Psoas muscle (tissue), 8 donors: Measurements from ENCODE around the gene UGT1A6. TPM values are rescaled to one million over a fixed set of nuclear protein-coding genes. Genes with fewer than 3 reads are reported as not detected.

ENCODE experiments used
- ATAC-seq, 4 donors: fragments of 200-7000 bp; cut with Tn5 transposase; one replicate each; pipeline ENCODE4 v1.9.1; 2020; ENCODE audit warnings: moderate library complexity in 3 of 4, mild to moderate bottlenecking in 2 of 4
- DNase-seq, 2 donors: peaks; one replicate each; pipeline ENCODE4 v3.0.0-alpha.2; 2020
- H3K27ac ChIP-seq: fragments of 200-600 bp; one replicate; pipeline ENCODE4 v1.8.0; 2022
- H3K27me3 ChIP-seq, 3 donors: fragments of 200-600 bp in 1 of 3; one replicate each; pipeline versions ENCODE4 v1.6.1 to v1.8.0; 2013 to 2022; ENCODE audit warnings: low read length in 2 of 3, mild to moderate bottlenecking in 2 of 3, moderate library complexity in 1 of 3; ENCODE audit not compliant: insufficient read depth in 3 of 3
- H3K36me3 ChIP-seq, 2 donors: fragments of 200-600 bp in 1 of 2; one replicate each; pipeline versions ENCODE4 v1.6.1 to v1.8.0; 2013 to 2022; ENCODE audit warnings: low read depth in 1 of 2, mild to moderate bottlenecking in 1 of 2, moderate library complexity in 1 of 2; ENCODE audit not compliant: insufficient read depth in 1 of 2
- H3K4me1 ChIP-seq: fragments of 200-600 bp; one replicate; pipeline ENCODE4 v1.8.0; 2022
- H3K4me3 ChIP-seq: fragments of 200-600 bp; one replicate; pipeline ENCODE4 v1.8.0; 2022; ENCODE audit warnings: mild to moderate bottlenecking
- H3K9me3 ChIP-seq: fragments of 200-600 bp; one replicate; pipeline ENCODE4 v1.8.0; 2022
- WGBS, 3 donors: extraction: QIAGEN DNeasy Blood & Tissue Kit; methylation state at CpG; one replicate each; pipeline versions ENCODE4 v1.1.6 to v1.1.7; 2013; 5-methylcytosine and 5-hydroxymethylcytosine counted together
- intact Hi-C, 2 donors: fragments of 100-400 bp; cut with DNase I; formaldehyde crosslinking; loops; one replicate each; pipeline versions ENCODE4 v1.11.0 to v1.14.2; 2022
- polyA plus RNA-seq, 3 donors: library from polyadenylated mRNA; stranded (reverse); fragments of 200-250 nt; gene quantifications; one replicate each; pipeline ENCODE4 v1.2.3, GENCODE V29; 2013
- total RNA-seq, 4 donors: library from RNA; stranded (reverse); fragmentation: NEBNext Ultra II Directional in 2 of 4; extraction: Animal tissue kit (Norgen Biotek cat#: 25700) in 2 of 4; gene quantifications; one replicate each; pipeline versions ENCODE4 v1.2.1 to v1.2.4, GENCODE V29; 2021 to 2023
- TF ChIP-seq, protein P1 (sequence below): fragments of 200-600 bp; IDR thresholded peaks from one replicate; pipeline ENCODE4 v1.8.0; 2022; ENCODE audit warnings: antibody characterized with exemption
- donor health status: healthy with polysubstance abuse.
- donor health status: DM: no; HTN: no; CAD: no; lungs with moderate emphysema.
- donor health status: Bipolar disorder and iron deficiency.
- donor health status: healthy.
- donor health status: DM: yes; HTN: yes; CAD: no.
- donor health status: DM: no; HTN: no; CAD: no.
- donor health status: DM: no; HTN: no; CAD: no.
- donor health status: DM: yes; HTN: yes; CAD: no.

Gene UGT1A6
- total and polyA plus RNA-seq, 7 donors, result not detected

DNA sequence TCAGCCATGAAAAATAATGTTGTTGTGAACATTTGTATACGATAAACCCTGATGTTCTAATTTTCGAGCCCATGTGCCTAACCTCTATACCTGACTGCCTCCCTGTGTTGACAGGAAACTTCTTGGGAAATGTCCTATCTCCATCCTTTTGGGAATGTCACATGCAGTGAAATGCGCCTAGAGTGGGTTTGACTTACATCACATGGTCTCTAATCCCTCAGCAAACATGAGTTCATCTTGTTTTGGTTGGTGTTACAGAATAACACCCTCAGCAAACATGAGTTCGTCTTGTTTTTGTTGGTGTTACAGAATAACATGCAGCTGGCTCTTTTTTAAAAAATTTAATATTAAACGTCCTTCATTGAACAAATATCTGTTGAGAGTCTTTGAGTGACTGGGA, 4.3 kb upstream of the UGT1A6 start:
- Histone ChIP-seq H3K4me3 (no peak overlapping the region), H3K4me1 (no peaks in the 10 kb centered on the region), H3K27me3 (peaks cover 0 to 4% (median 0%) of the 10 kb centered on the region in 3 donors), H3K9me3 (no peaks in the 10 kb centered on the region), H3K27ac (no peak overlapping the region), H3K36me3 (no peaks in the 10 kb centered on the region)
- intact Hi-C loops, result no loop called here
- TF ChIP-seq, protein P1, sequence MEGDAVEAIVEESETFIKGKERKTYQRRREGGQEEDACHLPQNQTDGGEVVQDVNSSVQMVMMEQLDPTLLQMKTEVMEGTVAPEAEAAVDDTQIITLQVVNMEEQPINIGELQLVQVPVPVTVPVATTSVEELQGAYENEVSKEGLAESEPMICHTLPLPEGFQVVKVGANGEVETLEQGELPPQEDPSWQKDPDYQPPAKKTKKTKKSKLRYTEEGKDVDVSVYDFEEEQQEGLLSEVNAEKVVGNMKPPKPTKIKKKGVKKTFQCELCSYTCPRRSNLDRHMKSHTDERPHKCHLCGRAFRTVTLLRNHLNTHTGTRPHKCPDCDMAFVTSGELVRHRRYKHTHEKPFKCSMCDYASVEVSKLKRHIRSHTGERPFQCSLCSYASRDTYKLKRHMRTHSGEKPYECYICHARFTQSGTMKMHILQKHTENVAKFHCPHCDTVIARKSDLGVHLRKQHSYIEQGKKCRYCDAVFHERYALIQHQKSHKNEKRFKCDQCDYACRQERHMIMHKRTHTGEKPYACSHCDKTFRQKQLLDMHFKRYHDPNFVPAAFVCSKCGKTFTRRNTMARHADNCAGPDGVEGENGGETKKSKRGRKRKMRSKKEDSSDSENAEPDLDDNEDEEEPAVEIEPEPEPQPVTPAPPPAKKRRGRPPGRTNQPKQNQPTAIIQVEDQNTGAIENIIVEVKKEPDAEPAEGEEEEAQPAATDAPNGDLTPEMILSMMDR, result no peak
- WGBS, 3 donors, result 76 to 85% (median 79%) methylated on average over 5 of the region's 5 CpGs
- ATAC-seq (no peak), DNase-seq (no peak)

DNA sequence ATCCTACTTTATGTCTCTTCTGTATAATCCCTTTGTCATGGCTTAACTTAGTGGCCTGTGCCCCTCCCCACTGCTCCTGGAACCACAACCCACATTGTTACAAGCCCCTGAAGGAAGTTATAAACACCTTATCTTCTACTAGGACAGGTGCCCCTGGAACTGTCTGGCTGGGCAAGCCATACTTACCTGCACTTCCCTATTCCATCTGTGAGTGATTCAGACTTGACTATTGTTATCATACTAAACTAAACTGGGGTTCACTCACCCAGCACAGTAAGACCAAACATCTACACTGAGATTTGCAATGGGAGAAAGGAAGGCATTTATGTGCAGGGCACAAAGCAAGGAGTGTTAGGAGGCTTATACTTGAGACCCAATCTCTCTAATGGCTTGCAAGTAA, 3.7 kb upstream of the UGT1A6 start:
- intact Hi-C loops, result no loop called here
- no peaks in the 10 kb centered on the region for H3K36me3 ChIP-seq
- DNase-seq (no peak), ATAC-seq (no peak)
- H3K27ac ChIP-seq, result no peak overlapping the region
- TF ChIP-seq, protein P1, result no peak
- H3K4me1 ChIP-seq, result no peaks in the 10 kb centered on the region
- H3K4me3 ChIP-seq, result no peak overlapping the region
- H3K27me3 ChIP-seq, result peaks cover 0 to 4% (median 0%) of the 10 kb centered on the region in 3 donors
- H3K9me3 ChIP-seq, result no peaks in the 10 kb centered on the region

DNA sequence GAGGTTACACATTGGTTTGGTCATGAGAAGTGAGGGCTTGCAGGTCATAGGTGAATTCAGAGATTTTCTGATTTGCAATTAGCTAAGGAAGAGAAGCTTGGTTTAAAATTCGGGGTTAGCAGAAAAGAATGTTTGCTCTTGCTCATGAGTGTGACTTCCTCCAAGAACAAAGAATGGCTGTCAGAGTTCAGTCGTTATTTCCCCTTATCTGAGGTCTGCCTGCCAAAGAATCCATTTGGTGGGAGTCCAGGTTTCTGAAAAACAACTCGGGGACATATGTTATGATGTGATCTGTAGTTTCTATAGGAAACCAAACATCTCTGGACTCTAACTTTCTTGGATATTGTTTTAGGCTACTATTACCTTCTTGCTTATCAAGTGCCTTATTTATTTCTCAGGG, 3.2 kb upstream of the UGT1A6 start:
- no peak for DNase-seq
- WGBS, 3 donors, result 12 to 15% (median 14%) methylated on average over 3 of the region's 3 CpGs
- intact Hi-C loops, result no loop called here
- H3K36me3 ChIP-seq, result no peaks in the 10 kb centered on the region
- no peak overlapping the region for H3K27ac ChIP-seq
- no peaks in the 10 kb centered on the region for H3K4me1 ChIP-seq
- no peak overlapping the region for H3K4me3 ChIP-seq
- H3K27me3 ChIP-seq, result peaks cover 0 to 4% (median 0%) of the 10 kb centered on the region in 3 donors
- H3K9me3 ChIP-seq, result no peaks in the 10 kb centered on the region
- TF ChIP-seq, protein P1, result no peak
- no peak for ATAC-seq

DNA sequence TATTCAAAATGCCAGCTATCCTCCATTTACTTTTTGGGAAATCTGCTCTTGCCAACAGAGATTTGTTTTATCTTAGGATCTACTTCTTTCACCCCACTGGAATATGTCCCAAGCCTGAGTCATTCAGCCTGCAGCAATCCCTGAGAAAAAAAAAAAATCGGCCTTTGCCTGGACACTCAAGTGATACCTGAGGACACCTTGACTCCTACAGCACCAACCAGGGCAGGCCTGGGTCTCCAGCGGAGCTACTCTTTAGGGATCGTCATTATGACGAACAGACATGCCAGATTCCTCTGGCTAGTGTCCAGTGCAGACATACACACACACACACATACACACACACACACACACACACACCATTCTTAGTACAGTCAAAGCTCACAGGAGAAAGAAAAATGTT, 2.2 kb upstream of the UGT1A6 start:
- no peaks in the 10 kb centered on the region for H3K9me3 ChIP-seq
- ATAC-seq (no peak), DNase-seq (no peak)
- peaks cover 0 to 4% (median 0%) of the 10 kb centered on the region in 3 donors for H3K27me3 ChIP-seq
- intact Hi-C loops, result no loop called here
- no peak overlapping the region for H3K4me3 ChIP-seq
- no peak overlapping the region for H3K27ac ChIP-seq
- 59 to 63% (median 61%) methylated on average over 4 of the region's 4 CpGs for WGBS, 3 donors
- no peaks in the 10 kb centered on the region for H3K36me3 ChIP-seq
- TF ChIP-seq, protein P1, result no peak
- no peaks in the 10 kb centered on the region for H3K4me1 ChIP-seq
